ENCODE results near the gene TBCC.

DNA sequence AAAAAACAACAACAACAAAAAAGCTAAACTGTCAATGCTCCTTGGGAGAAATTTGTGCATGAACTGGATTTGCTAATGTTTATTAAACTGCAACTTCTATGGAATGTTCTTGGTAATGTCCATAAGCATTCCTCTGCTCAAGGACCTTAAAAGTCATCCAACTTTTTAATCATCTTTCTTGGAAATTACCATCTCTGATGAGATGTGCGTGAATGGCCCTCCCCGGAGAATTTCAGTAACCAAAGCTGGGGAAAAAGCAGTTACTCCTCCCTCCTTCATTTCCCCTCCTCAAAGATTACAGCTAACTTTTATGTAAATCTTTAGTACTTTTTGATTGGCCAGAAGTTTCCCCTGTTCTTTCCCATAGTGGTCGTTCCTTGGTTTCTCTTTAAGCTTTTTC, 5.2 kb downstream of the TBCC start:
- no peak for TF ChIP-seq CTCF (IDR thresholded peaks at IDR 0.05; ENCODE audit: poor library complexity)
- TF ChIP-seq EZH2 (IDR thresholded peaks at IDR 0.05; ENCODE audit: borderline replicate concordance) = no peak
- TF ChIP-seq EZH2phosphoT487 (IDR thresholded peaks at IDR 0.05; ENCODE audit: low read depth, severe bottlenecking, unreplicated experiment) = no peak

Measured in hepatocyte (in vitro differentiated cells).